ENCODE results near the gene FAM180A. TPM values are rescaled to one million over a fixed set of nuclear protein-coding genes. Genes with fewer than 3 reads are reported as not detected.

The FAM180A gene
- total and polyA plus RNA-seq, 9 of the 15 experiments (the other 6 are each of a cell fraction or from before 2014, with no cell fraction given): not detected

GRCh38 chr7:135747366-135747765, 1.2 kb downstream of the FAM180A start:
- ATAC-seq: no peak

More at GRCh38 chr7:135747366-135747765, 1.2 kb downstream of the FAM180A start:
- in situ Hi-C loops (cut with MboI) (no loop called here), intact Hi-C loops (cut with micrococcal nuclease) (no loop called here)
- H3K27me3 ChIP-seq (ENCODE audit: control insufficient read depth in 2 of 2, insufficient read depth in 2 of 2, low read length in 2 of 2): peaks cover 41 to 53% of the 10 kb centered on the region in 2 experiments
- no peaks in the 10 kb centered on the region for H3K36me3 ChIP-seq (ENCODE audit: control insufficient read depth, insufficient read depth, low read length)
- WGBS (ENCODE audit: insufficient coverage, low coverage, missing lambda C conversion rate): 2% methylated on average over 8 of the region's 8 CpGs
- ChIA-PET CTCF (ENCODE audit: low intra/inter-chr PET ratio) (no interaction called here), POLR2A (no interaction called here)
- no peak overlapping the region for H3K4me3 ChIP-seq
- BruUV-seq (replicated peaks): no TSS peak
- no peak overlapping the region for H3K4me2 ChIP-seq (ENCODE audit: insufficient read depth, low read length)
- H3K9ac ChIP-seq (ENCODE audit: insufficient read depth in 1 of 2, low read depth in 2 of 2, low read length in 2 of 2): no peak overlapping the region
- no peaks in the 10 kb centered on the region for H4K20me1 ChIP-seq (replicated peaks; ENCODE audit: control insufficient read depth, insufficient read depth, low read length)
- H2AFZ ChIP-seq (ENCODE audit: low read depth, low read length): no peak overlapping the region
- no peaks in the 10 kb centered on the region for H3K4me1 ChIP-seq (replicated peaks in 1 of 2; ENCODE audit: control insufficient read depth in 2 of 2, insufficient read depth in 2 of 2, low read length in 2 of 2)
- no peaks in the 10 kb centered on the region for H3K9me3 ChIP-seq (replicated peaks; ENCODE audit: control insufficient read depth, insufficient read depth, low read depth, low read length)
- no peak for DNase-seq (ENCODE audit: extremely low read depth in 1 of 4, low spot score in 3 of 4)
- no peaks in the 10 kb centered on the region for H3K9me1 ChIP-seq (ENCODE audit: control insufficient read depth, insufficient read depth, low read length)
- no peak for FAIRE-seq
- H3K79me2 ChIP-seq (ENCODE audit: control insufficient read depth, insufficient read depth, low read length): no peaks in the 10 kb centered on the region
- H3K27ac ChIP-seq (ENCODE audit: extremely low read depth, low read depth, low read length): no peak overlapping the region
- TF ChIP-seq E2F5 (CRISPR knock-in tag; IDR thresholded peaks at IDR 0.05) (no peak), CTCF (IDR thresholded peaks at IDR 0.05 in 2 of 3, conservative IDR thresholded peaks at IDR 0.05 in 1 of 3; ENCODE audit: insufficient read depth in 2 of 3, low read depth in 1 of 3, low read length in 3 of 3) (no peak), MEF2A (IDR thresholded peaks at IDR 0.05; ENCODE audit: control insufficient read depth, low read depth, low read length) (no peak), POLR3G (IDR thresholded peaks at IDR 0.05; ENCODE audit: extremely low read depth, insufficient read length, insufficient replicate concordance) (no peak), ZEB2 (IDR thresholded peaks at IDR 0.05) (no peak), CC2D1A (IDR thresholded peaks at IDR 0.05) (no peak), ZFX (CRISPR knock-in tag; IDR thresholded peaks at IDR 0.05) (no peak)

Measured in K562 (cell line).